Esophagus squamous epithelium (tissue), 4 donors: ENCODE measurements around the gene RGS2.

Source experiments
- POLR2A ChIP-seq, 4 donors: fragments of 450-650 bp; IDR thresholded peaks; one replicate each; pipeline ENCODE4 v1.6.1; 2017; ENCODE audit warnings: antibody characterized with exemption in 4 of 4, mild to moderate bottlenecking in 4 of 4, moderate library complexity in 3 of 4
- TF ChIP-seq, protein P1 (sequence below), 6 experiments: fragments of 450-650 bp in 4 of 6; fragments of 200-600 bp in 2 of 6; sonication (generic) in 2 of 6; IDR thresholded peaks; one replicate each; pipeline ENCODE4 v1.5.1; 2016 to 2019; ENCODE audit warnings: antibody characterized with exemption in 6 of 6, mild to moderate bottlenecking in 4 of 6, moderate library complexity in 4 of 6

- TF ChIP-seq, protein P1, sequence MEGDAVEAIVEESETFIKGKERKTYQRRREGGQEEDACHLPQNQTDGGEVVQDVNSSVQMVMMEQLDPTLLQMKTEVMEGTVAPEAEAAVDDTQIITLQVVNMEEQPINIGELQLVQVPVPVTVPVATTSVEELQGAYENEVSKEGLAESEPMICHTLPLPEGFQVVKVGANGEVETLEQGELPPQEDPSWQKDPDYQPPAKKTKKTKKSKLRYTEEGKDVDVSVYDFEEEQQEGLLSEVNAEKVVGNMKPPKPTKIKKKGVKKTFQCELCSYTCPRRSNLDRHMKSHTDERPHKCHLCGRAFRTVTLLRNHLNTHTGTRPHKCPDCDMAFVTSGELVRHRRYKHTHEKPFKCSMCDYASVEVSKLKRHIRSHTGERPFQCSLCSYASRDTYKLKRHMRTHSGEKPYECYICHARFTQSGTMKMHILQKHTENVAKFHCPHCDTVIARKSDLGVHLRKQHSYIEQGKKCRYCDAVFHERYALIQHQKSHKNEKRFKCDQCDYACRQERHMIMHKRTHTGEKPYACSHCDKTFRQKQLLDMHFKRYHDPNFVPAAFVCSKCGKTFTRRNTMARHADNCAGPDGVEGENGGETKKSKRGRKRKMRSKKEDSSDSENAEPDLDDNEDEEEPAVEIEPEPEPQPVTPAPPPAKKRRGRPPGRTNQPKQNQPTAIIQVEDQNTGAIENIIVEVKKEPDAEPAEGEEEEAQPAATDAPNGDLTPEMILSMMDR (IDR thresholded peaks at IDR 0.05): peak in 1 of 6 experiments; percentile 2
- TF ChIP-seq POLR2A (IDR thresholded peaks at IDR 0.05): peak in 3 of 4 donors; percentile 90 to 99 (median 99)
These were observed at the start of gene RGS2 for GRCh38 chr1:192808518-192809306.
